Hematopoietic multipotent progenitor cell treated with erythropoietin and hydrocortisone succinate and interleukin-3 and kit ligand, for 15 days (in vitro differentiated cells): Measurements from ENCODE around the gene CLCA4.

Experiments
- DNase-seq: peaks from one replicate; pipeline ENCODE4 v3.0.0-alpha.2; 2015; ENCODE audit warnings: low spot score

The CLCA4 gene

GRCh38 chr1:86616871-86617270, 70.0 kb downstream of the CLCA4 start:
- no peak for DNase-seq

- no peak for DNase-seq
These were observed 71.5 kb downstream of the CLCA4 start for GRCh38 chr1:86618358-86618757.

- DNase-seq: no peak
These were observed 72.4 kb downstream of the CLCA4 start for GRCh38 chr1:86619313-86619712.

- no peak for DNase-seq
These were observed 74.4 kb downstream of the CLCA4 start for GRCh38 chr1:86621286-86621685.
